Stimulated activated naive CD4-positive, alpha-beta T cell (primary cell): ENCODE measurements around the gene GSN.
A peak's percentile ranks its signal among the peaks of the same experiment; 100 is the strongest.

ENCODE experiments used
- DNase-seq, 6 experiments: peaks; one replicate each; lab custom pipeline; 2025; lab: John Stamatoyannopoulos, UW

GSN gene

DNA sequence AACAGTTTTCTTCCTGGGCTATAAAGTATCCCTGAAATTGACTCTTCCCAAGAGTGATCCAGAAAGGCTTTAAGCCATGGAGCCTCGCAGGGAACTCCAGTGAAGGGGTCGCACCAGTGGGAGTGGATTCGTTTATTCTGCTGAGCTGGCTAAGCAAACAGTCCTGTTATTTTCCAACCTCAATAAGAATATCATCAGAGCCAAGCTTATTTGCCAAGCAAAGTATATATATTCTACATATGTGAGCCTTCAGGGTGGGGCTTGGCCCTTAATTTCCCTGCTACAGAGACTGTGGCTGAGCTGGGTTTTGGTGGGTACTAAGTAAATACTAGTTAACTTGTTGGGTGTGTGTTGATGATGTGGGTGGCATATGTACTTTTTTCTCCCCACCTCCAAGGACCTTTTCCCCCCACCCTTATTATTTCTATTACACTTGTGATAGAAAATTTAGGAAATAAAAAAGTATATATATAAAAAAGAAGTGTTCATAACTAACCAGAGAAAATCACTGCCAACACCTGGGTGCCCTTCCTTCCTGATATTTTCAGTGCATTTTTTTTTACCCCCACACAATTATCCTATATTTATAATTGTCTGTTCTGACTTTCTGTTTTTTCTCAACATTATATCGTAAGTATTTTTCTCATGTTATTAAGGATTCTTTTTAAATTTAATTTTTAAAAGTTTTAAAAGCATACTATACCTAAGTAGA is 5.3 kb downstream of the GSN start:
- no peak for DNase-seq

DNA sequence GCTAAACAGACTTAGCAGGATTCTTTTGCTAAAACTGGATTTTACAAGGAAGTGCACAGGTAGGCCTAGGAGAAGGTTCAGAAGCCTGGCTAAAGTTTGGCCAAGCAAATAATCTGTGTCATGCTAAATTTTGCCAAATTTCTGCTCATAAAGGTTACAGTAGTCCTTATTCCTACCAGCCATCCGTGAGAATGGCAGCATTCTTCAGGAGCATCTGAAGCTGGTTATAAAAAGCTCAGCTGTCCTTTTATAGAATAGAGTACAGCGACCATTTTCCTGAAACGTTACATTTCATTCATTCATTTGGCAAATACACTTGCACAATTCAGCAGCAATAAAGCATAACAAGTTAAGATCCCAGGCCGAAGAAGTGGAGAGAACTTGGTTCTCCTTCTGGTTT is 6.9 kb downstream of the GSN start:
- no peak for DNase-seq

DNA sequence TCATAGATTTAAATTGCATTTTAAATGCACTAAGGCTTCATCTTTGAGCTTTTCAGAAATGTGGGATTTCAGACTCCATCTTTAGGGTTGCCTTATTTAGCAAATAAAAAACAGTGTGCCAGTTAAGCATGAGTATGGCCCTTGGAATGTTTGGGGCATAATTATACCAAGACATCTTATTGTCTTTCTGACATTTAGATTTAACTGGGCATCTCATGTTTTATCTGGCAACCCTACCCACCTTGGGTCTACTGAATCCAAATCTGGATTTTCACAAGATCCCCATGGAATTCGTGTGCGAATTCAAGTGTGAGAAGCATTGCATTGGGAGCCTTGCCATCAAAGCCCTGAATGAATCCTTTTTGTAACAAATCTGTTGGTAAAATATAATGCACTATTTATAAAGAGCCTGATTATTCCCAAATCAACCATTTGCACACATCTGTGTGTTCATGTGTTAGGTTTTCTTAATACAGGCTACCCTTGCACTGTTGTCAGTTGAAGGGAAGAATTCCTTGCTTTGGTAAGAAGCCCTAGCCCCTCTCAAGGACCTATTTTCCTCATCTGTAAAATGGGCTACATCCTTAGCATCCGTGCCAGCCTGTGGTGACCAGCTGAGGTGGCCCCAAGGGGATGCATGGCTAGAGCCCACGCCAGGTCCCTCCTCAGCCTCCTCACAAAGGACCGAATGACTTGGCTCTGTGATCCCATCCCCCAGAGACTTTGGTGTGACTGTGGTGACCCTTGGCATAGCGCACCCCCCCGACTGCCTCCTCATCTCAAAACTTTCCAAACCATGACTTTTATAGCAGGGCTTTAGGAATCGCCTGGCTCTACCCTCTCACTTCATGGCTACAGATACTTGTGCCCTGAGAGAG is 8.1 kb downstream of the GSN start:
- no peak for DNase-seq

DNA sequence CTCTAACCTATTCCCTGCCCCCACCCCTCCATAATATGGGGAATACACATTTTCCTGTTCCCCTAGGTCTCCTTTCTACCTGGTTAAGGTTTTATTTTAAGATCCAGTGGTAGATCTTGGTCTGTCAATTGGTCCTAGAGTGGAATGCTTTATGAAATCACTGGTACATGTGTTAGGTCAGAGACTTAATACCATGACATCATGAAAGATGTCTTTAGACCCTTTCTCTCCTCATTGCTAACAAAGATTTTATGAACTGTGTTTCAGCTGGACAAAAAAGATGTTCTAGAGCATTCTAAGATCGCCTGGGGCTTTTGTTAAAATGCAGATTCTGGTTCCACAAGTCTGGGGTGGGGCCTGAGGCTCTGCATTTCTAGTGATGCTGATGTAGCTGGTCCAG is 9.1 kb downstream of the GSN start:
- DNase-seq = no peak

DNA sequence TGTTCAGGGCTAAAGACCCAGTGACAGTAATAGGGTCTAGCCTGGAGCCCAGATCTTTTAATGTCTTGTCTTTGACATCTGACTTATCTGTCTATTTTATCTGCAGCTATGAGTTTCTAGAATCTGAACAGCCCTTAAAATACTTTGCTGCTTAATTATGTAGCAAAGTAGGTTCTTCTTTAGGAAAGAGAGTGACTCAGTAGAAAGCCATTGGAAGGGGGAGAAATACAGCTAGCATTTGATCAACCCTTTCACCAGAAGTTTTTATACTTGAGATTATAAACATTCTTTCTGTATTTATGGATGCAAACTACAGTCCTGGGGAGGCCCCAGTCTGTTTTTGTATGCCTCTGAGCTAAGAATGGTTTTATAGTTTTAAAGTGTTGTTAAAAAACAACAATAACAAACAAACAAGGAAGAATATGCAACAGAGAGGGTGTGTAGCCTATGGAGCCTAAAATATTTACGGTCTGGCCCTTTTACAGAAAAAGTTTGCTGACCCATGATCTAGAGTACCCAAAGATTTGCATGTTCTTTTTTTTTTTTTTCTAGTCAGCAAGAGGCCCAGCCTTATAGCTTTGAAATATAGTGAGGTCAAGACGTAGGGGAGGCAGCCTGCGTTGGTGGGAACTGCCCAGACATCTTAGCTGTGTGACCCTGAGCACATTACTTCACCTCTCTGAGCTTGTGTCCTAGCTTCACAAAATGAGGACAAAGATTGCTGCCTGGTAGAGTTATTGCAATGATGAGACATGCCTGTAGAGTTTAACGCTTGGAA is 9.7 kb downstream of the GSN start:
- DNase-seq = no peak

DNA sequence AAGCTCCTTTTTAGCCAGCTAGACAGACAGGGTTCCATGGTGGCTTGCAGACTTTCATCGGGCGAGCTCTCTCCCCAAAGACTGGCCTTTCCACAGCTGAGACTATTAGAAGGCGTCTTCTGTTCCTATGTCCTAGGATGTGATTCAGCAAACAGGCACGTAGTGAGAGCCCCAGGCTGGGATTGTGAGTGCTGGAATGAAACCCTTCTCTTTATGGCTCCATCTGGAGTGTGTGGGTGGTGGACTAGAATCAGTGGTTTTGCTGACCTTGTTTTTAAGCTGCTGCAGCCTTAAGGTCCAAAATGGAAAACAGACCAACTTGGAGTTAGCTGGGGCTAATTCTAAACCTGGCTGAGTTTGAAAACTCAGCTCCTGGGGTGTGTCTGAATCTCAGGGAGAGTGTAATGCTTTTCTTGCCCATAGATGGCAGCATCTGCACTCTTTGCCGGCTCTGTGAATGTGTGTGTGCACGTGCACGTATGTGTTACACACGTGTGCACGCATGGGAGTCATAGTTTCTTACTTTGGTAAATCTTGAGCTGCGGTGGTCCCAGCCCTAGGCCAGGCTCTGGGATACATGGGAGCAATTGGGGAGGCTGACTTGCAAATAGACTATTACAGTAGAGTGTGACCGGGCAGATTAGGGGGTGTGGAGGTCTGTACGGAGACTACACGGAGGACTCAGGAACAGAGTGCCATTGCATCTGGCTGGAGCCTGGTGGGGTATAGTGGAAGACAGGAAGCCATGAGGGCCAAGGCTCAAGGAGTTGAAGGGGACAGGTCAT is 10.7 kb downstream of the GSN start:
- peak in 2 of 6 experiments; percentile 16 to 21 for DNase-seq

DNA sequence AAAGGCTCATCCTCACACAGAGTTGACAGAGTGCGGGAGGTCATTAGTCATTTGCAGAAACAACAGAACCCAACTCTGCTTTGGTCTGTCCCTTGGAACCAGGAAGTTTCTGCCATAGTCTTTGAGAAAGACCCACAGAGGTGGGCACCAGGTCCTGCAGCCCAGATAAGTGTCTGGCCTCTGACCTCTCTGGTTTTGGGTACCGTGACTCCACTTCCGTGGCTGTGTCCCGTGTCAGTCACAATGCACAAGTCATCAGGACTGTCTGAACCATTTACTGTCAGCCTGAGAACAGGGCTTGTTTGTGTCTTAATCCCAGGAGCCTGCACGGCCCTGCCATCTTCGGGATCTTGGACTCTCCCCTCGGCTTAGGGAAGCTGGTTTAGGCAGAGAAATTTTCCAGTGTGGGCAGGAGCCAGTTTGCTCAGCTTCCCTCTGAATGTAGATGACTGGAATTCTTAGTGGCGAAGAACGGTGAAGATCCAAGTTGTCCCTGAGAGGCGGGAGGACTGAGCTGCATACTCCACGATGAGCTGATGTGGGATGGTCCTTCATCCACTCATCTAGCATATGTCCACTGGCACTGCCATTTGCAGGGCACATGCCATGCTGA is 11.9 kb downstream of the GSN start:
- no peak for DNase-seq

DNA sequence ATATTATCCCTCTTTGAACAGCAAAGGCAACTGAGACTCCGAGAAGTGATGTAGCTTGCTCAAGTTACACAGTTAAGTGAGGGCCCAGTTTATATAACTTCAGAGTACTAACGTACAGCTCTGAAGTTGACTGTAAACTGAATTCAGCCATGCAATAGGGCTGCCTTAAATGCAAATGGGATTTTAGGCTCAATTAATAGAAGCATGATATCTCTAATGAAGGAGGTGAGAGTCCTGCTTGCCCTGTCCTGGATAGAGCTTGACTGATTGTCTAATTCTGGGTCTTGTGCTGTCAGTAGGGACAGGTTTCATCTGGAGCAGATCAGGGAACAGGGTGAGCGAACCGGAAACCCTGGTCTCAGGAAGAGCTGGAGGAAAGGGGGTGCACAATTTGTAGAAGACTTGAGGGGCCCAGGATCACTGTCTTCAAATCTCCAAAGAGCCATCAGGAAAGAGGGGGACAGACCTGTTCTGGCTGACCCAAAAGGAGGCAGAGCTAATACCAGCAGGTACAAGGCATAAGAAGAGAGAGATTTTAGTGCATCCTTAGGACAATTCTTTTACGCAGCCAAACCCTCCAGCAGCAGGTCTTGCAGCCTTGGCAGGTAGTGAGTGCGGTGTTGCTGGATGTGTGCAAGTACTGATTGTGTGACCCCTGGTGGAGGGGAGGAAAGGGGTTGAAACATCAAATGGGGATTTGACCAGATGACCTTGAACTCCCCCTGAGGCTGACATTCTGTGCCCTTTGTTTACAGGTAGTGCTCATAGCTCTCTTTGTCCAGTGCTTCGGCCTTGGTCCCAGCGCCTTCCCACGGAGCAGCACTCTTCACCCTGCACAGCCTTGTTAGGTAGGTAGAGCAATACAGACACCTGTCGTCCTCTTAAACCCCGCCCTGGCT is 13.0 kb downstream of the GSN start:
- DNase-seq = no peak

DNA sequence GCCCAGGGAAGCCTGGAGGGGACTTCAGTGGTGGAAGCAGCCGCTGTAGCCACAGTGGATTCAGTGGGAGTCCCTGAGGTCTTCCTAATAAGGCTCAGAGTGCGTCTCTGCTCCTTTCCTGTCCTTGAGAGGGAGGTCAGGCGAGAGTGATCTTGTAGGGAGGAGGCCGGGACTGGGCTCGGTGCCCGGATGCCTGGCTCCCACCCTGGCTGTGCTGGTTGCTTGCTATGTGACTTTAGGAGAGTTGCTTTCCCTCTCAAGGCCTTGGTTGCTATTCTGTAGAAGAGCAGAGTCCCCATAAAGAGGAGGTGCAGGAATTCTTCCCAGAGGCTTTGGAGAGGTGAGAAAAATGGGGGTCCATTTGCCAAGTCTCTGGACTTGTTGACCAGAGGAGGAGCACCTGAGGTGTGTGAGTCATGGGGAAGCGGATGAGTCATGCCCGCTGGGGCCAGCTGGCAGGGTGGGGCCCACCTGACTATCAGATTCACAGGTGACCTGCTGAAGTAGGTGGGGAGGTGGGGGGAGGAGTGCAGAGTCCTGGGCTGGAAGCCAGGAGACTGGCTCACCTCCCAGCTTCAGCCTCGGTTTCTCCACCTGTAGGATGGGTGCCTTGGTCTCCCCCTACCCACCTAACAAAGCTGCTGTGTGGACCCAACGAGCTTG is 13.8 kb downstream of the GSN start:
- DNase-seq = no peak

DNA sequence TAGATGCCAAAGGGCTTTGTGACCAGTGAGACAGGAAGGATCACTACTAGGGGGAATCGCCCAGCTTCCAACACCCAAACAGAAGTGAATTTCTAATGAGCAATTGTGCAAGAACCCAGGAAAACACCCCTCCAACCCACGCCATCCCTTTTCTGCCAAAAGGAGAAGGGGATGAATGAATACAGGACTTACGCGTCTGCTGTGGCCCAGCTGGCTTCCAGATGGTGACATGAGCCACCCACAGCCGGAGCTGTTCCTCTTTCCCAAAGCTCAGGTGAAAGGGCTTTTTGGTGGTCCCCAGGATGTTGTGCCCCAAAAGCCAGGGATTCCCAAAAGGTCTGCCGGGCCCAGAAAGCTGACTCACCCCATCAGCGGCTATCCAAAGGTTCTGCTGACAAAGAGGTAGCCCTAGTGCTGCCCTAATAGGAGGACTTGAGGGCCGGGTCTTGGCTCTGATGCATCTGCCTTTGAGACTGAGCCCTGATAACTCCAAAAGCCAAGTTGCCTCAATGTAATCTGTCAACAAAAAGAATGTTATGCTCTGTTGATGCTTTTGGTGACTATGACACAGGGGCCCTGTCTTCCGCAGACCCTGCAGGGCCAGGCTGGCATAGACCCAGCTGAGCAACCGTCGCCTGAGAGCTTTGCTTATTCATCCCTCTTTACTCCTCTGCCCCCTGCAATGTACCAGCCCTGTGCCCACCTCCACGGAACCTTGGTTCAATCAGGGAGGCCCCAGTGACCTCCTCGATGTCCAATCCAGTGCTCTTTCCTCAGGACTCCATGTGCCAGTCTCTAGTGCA is 14.5 kb downstream of the GSN start:
- no peak for DNase-seq

DNA sequence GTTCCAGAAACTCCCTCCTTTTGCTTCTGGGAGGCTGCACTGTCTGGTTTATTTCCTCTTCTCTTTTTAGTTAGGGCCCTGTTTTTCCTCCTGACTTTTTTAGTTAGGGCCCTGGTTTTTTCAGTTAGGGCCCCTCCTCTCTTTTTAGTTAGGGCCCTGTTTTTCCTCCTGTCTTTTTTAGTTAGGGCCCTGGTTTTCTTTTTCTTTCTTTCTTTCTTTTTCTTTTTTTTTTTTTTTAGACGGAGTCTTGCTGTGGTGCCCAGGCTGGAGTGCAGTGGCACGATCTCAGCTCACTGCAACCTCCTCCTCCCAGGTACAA is 15.1 kb downstream of the GSN start:
- DNase-seq = no peak

DNA sequence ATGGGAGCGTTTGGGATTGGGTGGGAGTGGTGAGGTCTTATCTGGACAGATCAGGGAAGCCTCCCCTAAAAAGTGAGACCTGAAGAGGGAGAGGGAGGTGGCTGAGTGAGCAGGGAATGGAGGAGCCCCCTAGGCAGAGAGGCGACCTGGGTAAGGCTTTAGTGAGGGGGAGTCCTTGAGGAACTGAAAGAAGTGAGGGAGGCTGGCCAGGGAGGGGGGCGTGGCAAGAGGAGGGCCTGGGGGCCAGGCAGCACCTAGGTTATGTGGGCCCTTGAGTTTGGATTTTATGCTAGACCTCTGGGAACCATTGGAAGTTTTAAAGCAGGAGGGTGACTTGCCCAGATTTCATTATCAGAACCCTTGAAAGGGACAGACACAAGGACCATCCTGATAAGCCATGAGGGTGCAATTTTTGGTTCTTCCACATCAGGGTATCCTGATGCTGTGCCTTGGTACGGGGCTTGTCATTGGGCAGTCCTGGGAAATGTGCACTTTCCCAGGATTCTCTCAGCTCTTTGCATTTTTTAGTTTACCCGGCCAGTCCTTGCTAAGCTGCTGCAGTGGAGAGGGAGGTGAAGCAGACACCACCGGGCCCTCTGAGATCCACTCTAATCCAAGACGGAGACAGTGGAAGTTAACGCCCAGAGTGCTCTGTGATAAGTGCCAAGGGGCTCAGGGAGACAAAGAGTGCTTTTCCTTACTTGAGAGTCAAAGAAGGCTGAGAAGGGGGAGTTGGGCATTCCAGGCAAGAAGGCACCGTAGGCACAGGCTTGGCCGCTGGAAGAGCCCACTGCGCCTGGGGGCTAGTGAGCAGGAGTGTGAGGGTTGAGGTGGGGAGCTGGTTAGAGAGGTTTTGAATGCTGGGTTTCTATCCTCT is 16.1 kb downstream of the GSN start:
- no peak for DNase-seq

DNA sequence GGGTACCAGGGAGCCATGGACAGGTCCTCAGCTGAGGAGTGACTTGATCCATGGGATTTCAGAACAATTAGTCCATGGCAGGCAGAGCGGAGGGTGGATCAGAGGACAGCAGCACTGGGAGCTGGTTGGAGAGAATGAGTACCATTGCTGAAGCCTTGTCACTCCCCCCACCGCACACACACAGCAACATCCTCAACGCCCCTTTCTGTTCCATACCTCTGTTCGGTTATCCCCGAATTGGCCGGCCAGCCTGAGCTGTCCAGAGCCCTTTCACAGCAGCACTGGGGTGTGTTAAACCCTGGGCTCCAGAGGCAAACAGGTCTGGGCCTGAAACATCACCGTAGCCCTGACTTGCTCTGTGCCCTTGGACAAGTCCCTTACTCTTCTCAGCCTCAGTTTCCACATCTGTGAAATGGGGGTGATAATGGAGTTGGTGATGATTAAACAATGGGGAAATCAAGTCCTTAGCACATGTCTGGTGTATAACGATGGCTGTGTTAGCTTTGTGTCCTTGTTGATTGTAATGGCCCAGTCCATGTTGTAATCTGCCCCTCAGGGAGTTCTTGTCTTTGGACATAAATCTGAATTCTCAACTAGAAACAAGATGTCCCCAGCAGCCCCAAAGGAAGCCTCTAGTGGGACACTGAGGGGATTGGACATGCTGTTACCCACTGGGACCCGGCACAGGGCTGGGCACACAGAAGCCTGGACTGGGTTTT is 16.9 kb downstream of the GSN start:
- DNase-seq = no peak

DNA sequence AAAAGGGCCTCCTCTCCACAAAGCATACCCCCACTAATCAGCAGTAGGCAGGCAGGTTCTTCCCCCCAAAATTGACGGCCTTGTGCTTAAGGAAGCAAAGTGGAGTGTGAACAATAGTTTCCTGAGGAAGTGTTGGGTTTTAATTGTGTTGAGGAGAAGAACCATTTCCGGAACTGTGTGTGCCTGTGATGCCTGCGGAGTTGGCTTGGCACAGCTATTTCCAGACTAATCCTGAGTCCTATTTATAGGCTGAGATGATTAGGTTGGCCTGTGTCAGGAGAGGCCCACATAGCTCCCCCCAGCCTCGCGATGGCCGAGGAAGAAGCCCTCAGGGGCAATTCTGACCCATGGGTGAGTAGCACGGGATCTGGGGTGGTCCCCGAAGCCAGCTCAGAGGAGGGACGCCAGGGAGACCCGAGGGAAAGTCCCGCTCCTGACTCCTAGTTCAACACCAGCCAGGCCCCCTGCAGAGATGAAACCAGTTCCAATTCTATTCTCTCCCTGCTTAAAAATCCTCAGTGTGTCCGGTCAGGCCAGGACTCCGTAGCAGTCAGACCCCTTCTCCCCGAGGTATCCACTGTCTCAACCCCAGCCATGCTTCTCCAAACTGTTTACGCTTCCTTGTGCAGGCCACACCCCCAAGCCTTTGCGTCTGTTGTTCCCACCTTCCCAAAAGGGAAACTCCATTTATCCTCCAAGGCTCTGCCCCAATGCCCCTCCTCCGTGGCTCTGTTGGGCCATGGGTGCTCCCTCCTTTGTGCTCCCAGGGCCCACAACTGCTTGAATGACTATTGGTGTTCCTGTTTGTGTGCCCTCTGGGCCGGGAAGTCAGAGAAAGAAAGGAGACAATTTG is 18.1 kb downstream of the GSN start:
- no peak for DNase-seq

DNA sequence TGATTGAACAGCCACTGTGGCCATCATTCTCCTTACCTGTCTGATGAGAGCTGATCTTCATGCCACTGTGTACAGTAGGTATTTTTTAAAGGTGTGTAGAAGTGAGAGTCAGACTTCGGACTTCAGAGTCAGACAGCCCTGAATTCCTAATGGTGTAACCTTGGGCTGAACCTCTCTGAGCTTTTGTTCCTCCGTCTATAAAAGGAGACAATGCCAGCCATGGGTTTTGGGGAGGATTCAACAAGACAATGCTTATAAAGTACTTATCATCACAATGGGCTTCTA is 18.7 kb downstream of the GSN start:
- DNase-seq = no peak

DNA sequence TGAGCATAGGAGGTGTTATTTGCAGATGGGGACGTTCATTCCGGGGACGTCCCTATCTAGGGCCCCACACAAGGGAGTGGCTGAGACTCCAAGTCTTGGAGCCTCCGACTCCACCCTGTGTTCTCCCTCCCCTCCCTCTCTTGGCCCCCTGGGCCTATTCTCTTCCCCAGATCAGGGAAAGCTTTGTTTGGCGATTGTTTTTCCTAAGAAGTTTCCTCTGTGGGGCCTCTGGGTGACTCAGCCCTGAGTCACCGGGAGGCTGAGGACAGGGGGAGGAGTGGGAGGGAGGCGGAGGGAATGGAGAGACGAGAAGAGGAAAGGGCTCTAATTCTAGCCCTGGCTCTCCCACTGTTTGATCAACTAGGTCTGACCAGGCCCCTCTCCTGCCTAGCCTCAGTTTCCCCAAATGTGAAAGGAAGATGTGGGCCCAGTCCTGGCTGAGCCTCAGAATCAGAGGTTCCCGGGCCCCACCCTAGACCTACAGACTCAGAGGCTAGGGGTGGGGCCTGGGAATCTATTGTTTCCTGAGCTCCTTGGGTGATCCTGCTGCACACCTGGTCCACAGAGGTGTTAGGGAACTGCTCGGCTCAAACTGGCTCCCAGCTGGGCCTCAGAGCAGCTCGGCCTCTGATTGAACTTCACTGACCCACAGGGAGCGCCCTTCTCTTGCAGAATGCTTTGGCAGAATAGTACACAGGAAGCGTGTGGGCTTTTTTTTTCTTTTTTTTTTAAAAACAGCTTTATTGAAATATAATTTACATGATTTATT is 19.2 kb downstream of the GSN start:
- no peak for DNase-seq
